ENCODE results near the gene ELL2.

Gene ELL2

DNA sequence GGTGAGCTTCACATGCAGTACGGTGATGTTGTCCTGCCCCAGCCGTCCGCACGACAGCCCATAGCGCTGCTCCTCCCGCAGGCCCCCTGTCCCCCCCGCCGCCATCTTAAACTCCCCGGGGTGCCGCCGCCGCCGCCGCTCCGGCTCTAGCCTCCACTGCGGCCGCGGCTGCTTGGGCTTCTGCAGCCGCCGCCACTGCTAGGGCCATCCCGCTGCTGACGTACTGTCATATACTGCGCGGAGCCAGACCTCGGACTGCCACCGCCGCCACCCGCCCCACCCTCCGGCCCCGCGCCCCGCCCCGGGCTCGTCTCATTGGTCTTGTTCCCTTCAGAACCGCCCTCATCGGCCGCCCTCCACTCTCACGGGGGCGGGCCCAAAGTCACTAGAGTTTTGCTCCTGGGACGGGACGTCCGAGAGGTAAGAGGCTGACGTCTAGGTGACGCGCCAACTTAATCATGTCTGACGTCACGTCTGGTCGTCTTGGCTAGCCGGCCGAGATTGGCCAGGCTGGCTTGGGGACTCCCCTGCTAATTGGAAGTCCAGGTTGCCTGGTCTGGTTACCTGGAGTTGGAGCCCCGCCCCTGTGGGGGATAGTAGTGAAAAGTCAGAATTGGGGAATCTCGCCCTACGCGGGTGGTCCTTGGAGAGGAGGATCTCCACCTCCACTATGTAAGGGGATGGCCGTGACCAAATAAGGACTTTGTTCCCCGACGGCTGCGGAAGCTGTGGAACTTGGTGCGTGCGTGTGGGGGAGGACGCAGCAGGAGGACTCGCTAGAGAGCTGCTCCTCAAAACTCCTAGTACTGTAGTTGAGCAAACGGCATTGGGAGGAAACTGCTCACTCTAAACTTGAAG, at the start of gene ELL2:
Gene ELL2 (minus strand): TSS at position 235 of the 858 bp plus-strand sequence. CDS start 130 bp downstream, at position 105.
- peak; percentile 88 for DNase-seq (ENCODE audit: low spot score)

DNA sequence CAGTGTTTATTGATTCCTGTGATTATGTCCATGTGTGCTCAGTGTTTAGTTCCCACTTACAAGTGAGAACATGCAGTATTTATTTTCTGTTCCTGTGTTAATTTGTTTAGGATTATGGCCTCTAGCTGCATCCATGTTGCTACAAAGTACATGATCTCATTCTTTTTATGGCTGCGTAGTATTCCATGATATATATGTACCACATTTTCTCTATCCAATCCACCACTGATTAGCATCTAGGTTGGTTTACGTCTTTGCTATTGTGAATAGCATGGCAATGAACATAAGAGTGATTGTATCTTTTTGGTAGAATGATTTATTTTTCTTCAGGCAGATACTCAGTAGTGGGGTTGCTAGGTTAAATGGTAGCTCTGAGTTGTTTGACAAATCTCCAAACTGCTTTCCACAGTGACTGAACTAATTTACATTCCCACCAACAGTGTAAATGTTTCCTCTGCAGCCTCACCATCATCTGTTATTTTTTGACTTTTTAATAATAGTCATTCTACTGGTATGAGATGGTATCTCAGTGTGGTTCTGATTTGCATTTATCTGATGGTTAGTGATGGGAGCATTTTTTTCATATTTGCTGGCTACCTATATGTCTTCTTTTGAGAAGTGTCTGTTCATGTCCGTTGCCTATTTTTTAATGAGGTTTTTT, 47.5 kb upstream of the ELL2 start:
- no peak for DNase-seq (ENCODE audit: low spot score)

DNA sequence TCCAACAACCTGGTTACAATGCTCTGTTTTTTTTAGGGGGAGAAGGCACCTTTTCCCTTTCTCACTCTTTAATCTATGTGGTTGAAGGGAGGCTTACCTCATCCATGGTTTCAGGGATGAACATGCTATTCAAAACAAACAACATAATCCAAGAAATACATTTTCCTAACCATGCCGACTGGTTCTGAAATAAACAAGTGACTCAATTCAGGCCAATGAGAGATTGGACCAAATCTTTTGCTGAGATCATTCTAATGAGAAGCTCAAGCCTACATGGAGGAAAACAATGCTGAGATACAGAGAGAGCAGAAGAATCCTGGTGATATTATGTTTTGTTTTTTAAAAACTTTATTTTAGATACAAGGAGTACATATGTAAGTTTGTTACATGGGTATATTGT, 46.8 kb upstream of the ELL2 start:
- no peak for DNase-seq (ENCODE audit: low spot score)

DNA sequence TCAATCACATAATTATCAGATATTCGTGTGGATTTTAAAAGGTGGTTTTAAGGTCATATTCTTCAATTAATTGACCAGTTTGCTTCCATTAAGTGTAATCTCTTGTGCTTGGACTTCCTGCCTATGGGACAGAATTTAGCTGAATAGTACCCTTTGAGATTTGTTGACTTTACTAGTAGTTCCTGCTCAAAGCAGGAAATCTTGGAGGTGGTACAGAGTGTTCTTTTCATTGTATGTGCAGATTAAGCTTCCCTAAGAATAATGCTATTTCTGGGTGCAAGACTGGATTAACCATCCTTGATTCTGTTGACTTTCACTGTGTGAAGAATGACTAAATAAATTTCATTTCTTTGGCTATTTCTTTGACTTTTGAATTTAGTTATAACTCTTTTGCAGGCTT, 45.4 kb upstream of the ELL2 start:
- DNase-seq (ENCODE audit: low spot score) = no peak

DNA sequence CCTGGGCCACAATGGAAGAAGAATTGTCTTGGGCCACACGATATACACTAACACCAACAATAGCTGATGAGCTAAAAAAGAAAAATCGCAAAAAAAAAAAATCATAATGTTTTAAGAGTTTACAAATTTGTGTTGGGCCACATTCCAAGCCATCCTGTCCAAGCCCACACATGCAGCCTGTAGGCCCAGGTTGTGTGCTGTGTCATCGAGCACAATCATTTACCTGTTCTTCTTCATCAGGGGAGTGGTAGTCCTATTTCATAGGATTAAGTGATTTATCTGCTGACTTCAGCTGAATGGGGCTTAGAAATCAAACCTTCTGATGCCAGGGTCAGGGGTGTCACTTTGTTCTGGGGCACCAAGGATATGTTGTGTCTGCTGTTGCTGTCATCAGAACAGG, 44.6 kb upstream of the ELL2 start:
- DNase-seq (ENCODE audit: low spot score) = no peak

DNA sequence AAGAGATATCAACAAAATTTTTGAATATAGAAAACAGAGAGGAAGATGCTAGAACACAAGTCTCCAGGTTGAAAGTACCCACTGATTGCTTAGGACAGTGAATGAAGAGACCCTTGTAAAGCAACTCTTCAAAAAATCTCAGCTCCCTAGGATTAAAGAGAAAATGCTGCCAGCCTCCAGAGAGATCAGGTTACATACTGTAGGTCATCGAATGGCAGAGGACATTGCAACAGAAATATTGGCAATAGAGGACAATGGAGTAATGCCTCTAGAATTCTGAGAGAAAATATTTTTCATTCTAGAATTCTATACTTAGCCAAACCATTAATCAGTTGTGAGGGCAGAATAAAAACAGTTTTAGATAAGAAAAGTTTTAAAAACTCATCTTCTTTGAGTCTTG, 43.1 kb upstream of the ELL2 start:
- no peak for DNase-seq (ENCODE audit: low spot score)

DNA sequence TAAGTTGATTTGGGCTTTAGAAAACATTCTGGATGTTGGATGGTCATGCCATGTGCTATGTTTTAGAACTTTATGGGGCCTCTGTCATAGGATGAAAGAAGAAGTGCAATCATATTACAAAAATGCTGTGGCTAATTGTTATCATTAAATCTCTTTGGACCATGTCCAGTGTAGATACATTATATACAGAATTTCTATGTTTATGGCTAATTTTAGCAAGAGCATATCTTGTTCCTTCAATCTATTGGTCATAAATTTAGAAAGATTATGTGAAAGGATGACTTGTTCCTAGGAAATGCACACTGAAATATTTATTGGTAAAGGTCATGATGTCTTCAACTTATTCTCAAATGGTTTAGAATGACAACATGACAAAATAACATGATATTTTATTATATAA, 42.4 kb upstream of the ELL2 start:
- DNase-seq (ENCODE audit: low spot score) = no peak

DNA sequence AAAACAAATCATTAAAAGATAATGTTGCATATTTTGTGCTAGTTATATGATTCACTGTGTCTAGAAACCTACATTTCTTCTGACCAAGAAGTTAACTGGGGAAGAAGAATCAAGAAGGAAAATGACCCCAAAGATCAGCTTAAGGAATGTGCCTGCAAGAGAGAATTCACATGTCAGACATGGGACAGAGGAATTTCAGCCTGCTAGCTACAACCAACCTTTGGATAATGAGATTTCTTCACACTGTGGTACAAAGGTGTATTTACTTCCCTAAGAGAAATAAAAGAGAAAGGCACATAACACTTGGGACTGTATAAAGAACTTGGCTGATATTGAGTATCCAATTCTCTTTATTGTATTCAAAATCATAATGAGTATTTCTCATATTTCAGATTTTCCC, 39.6 kb upstream of the ELL2 start:
- DNase-seq (ENCODE audit: low spot score) = no peak

DNA sequence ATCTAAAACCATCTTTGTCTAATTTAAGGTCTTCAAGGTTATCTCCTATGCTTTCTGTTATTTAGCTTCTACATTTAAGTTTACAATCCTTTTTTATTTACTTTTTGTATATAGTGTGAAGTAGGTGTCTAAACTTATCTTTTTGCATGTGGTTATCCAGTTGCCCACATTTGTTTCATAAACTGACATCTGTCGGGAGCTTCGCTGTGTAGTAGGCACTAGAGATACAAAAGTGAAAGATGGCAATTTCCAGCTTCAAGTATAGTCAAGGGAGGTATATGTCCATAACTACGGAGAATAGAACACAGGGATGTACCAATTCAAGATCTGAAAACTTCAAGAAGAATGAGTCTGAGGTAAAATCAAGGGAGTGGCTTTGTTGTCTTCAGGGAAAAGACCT, 38.7 kb upstream of the ELL2 start:
- no peak for DNase-seq (ENCODE audit: low spot score)

DNA sequence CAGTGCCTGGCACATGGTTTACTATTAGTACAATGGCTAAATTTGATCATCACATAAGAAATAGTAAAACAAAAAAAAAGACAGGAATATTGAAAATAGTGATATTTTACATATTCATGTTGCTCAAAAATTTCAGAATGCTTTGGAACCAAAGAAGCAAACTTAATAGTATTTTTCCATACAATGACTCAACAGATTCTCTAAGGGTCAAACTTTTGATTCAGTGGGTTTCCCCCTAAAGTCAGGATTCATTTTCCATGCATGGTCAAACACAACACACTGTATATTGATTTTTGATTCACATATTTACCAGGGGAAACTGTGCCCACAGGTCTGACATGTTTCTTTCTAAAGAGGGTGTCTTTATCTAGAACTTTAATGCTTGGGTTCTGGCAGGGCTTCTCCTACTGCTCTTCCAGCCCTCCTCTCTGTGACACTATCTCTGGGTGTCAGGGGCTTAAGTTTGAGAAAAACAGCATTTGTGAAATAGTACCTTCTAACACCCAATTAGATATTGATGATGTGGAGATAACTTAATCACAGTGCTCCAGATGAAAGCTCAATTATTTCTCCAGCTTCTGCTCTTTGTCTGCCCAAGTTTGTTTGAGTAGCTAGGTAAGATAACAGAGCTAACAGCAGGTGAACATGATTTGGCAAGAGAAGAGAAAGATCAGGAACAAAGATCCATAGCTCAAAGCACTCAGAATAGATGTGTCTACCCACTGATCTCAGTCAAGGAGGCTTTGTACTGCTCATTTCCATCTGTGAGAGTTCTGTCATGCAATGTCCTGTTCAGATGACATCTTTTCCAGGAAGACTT, 35.5 kb upstream of the ELL2 start:
- DNase-seq (ENCODE audit: low spot score) = no peak

DNA sequence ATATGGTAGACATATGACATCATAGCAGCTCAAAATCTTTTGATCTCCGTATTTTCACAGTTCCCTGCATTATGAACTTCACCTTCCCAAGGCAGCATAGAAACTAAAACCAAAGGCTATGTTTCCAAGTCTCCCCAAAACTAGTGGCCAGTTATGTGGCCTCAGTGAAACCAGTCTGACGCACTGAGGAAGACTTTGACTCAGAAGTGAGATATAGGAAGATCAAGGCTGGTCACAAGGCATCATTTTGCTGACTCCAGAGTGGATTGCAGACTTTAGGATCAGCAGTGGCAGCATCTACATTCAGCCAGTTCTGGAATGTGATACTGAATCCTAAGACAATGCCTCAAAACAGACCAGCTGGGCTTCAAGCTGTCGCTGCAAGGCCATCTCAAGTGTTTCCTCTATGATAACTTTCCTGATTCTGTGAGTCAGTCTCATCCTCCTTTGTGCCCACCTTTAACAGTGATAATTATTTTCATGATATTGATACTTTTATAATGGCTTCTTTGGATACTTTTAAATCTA, 34.4 kb upstream of the ELL2 start:
- DNase-seq (ENCODE audit: low spot score) = no peak

DNA sequence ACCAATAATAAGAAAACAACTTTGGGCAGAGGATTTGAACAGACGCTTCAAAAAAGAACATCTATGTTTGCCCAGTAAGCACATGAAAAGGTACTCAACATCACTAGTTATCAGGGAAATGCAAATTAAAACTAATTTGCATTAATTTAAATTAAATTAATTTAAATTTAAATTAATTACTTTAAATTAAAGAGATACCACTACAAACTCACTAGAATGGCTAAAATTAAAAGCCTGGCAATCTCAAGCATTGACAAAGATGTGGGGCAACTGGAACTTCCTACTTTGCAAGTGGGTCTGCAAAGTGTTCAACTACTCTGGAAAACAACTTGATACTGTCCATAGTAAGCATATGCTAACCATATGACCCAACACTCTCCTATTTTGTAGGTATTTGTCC, 32.1 kb upstream of the ELL2 start:
- DNase-seq (ENCODE audit: low spot score) = no peak

DNA sequence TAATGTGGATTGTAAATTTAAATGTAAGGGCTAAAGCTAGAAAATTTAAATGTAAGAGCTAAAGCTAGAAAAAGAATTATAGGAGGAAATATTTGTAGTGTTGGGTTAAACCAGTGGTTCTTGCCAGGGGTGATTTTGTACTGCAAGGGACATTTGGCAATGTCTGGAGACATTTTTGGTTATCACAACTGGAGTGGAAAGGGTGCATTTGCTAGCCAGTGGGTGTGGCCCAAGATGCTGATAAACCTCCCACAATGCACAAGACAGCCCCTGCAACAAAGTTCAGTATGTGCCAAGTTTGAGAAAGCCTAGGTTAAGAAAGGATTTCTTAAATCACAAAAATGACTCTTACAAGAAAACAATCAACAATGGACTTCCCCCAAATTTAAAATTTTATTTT, 31.6 kb upstream of the ELL2 start:
- no peak for DNase-seq (ENCODE audit: low spot score)

DNA sequence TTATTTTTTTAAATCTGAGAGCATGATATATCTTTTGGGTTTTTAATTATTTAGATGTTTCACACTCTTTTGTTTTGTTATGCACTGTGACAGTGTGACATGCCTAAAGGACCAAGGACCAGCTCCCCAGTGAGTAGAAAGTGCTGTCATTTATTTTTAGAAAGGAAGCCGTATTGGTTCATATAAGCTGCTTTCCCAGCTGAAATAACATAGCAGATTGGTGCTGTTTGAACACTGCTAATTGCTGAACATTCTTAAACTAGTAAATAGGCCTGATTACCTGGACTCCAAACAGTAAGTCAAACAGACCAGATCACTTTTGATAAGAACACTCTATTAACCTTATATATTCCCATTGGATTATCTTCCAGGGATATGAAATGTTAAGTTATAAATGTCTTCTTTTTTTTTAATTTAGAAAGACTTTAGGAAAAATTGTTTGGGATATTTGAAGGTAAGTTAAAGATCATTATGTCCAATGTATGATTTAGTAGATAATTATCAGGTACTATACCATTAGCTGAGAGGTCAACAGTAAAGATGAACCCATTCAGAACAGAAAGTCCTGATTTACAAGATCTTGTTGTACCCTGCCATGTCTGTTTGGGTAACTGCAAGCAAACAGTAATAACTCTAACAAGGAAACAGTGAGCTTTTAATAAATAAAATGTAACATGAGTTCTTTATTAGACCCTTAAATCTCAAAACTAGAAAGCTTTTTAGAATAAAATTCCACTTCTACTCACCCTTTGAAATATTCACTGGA, 27.8 kb upstream of the ELL2 start:
- no peak for DNase-seq (ENCODE audit: low spot score)

DNA sequence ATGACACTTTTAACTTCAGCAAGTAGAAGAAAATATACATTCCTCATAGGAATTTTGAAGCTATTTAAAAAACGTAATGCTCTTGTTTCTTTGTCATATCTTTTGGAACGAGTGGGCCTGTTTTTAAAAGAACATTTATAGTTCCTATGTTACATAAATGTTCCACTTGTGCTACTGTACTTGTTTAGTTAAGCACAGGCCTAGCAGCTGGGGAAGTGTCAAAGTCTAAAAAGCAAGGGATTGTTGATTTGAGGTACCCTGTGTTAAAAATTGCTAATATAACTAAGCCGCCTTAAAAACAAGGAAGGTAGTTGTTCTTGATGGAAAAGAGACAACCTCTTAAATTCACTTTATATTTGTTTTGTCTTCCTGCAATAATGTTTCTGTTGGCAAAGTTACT, 27.2 kb upstream of the ELL2 start:
- DNase-seq (ENCODE audit: low spot score) = no peak

DNA sequence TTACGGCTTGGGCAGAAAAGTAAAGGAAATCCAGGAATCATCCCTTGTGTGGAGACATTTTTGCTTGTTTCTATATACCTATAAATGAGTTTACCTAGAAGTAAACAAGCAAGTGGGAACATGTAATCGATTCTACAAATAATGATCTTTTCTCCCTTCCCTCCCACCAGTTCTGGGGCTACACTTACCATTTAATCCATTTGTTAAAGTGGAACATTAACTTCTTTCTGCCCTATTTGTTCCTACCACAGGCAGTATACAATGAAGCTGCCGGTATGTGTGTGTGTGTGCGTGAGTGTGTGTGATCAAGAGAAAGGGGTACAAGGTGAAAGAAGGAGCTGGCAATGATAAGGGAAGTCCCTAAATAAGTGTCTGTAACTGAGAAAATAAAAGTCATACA, 26.4 kb upstream of the ELL2 start:
- no peak for DNase-seq (ENCODE audit: low spot score)

DNA sequence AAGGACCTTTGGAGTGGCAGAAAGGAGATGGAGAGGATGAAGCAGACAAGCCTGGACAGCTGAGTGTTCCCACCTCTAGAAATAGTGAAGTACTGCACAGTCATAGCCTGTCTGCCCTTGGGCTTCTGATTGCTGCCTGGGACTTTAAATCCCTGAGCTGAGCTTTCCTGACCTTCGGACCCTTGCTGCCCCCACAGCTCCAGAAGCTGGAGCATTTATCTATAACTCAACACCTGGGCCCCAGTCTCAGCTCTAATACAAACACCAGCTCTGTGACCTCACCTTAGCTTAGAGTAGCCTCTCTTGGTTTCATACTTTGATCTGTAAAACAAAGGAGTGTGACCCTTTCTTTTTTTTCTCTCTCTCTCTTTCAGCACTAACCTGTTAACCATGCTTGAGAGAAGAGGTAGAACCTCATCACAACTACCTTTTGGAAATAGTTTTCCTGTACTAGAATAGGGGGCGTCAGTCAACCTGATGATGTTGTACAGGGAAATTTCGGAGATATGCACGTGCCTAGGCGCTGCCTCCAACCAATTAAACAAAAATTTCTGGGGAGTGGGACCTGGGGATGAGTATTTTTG, 25.4 kb upstream of the ELL2 start:
- DNase-seq (ENCODE audit: low spot score) = peak; percentile 46

DNA sequence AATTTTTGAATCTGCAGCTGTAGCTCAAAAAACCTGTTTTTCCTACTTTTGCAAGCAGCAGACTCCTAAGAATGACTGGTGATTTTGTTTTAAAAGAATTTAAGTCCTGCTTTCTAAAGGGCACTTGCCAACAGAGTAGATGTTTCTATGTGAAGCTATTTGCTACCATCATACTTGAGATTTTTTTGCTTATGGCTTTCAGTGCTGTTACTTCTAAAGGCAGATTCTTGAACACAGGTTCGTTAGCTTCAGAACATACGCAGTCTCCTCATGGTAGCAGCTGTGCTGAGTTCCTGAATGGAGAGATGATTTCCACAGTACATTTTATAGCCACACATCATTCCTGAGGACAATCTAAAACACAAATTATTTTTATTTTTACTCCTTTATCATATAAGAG, 24.4 kb upstream of the ELL2 start:
- DNase-seq (ENCODE audit: low spot score) = no peak

DNA sequence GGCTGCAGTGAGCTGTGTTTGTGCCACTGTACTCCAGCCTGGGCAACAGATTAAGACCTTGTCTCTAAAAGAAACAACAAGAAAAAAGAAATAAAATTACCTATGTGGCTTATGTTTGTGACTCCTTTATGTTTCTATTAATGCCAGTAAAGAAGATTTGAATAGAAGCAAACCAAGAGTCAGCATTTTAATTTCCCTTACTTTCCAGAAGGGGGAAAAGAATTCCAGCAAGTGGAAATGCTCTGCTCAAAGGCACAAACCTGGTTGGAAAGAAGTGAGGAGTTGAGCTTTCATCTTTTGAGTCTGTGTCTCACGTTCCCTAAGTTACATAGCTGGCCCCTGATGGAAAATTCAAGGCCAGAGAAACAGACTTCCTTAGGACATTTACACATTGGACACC, 23.6 kb upstream of the ELL2 start:
- DNase-seq (ENCODE audit: low spot score) = no peak

DNA sequence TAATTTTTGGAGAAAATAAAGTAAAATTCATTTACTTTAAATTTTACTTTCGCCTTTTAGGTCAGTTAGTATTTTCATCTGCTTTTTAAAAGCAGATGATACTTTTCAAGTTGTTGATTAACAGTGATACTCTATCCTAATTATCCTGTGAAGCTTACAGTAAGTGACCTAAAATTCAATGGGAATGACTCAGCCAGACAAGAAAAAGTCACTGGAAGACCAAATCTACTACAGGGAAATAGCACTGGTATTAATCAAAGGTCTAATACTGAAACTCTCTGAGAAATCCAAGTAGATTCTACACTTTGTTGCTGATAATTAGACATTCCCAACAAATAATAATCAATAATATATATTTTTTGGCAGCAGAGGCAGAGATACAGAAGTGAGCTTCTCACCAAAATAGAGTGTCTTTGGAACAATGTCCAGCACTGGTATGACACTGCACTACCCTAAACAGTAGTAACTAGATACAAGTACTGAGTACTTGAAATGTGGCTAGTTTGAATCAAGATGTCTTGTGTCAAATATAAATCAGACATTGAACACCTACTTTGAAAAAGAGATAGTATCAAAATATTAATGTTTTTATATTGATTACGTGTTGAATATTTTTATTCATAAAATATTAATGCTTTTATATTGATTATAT, 22.8 kb upstream of the ELL2 start:
- DNase-seq (ENCODE audit: low spot score) = no peak

DNA sequence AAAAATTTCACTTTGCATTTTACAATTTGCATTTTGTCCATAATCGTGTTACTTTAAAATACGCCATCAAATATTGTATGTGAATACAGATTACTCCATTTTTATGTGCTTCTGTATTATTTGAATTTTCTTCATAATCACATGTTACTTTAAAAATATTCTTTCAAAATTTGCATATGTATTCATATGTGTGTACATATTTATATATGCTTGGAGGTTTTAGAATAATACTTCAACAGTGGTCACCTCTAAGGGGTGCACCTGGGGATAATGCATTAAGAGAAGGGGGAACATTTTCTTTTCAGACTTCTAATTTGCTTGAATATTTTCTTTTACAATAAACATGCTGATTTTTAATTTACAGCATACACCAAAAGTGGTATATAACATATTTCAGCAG, 21.9 kb upstream of the ELL2 start:
- no peak for DNase-seq (ENCODE audit: low spot score)

Data from HuH-7 (cell line).